ENCODE data around the gene TTR.

DNA sequence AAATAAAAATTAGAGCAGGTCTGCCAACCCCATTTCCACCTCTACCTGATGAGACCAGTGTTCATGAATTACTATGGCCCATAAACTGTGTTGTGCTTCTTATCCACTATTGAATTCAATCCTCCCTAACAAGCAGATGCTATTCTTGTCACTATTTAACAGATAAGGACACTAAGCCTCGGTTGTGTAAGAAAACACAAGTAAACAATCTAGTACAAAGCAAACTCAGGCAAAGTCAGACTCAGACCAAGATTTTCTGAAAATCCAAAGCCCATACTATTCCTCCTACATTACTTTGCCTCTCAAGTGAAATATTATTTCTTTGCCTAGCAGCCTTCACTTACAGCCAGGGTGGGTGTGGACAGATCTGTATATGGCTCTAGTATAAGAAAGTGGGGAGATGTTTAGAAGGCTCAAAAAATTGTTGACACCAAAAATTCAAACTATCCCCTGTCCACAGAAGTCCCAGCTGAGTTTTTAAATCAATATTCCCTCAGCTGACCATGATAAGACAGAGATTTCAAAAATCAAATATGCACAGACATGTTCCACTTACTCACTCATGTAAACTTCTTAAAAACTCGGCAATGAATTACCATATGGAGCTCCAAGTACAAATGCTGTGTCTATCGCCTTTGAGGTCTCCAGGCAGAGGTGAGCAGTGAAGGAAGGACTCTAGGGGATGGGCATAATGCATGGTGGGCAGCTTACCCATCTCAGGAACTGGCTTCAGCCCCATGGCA, 16.0 kb upstream of the TTR start:
- TF ChIP-seq POLR2AphosphoS5 (IDR thresholded peaks at IDR 0.05; ENCODE audit: low read depth, low read length) (no peak), POLR2A (IDR thresholded peaks at IDR 0.05; ENCODE audit: low read depth, low read length) (no peak), TAF1 (IDR thresholded peaks at IDR 0.05; ENCODE audit: low read depth, low read length) (no peak)

Data from GM12891 (cell line).